Psoas muscle (tissue), 8 donors: ENCODE data around the gene MEF2A. TPM values are rescaled to one million over a fixed set of nuclear protein-coding genes. Genes with fewer than 3 reads are reported as not detected.

ENCODE experiments used
- ATAC-seq, 4 donors: fragments of 200-7000 bp; cut with Tn5 transposase; one replicate each; pipeline ENCODE4 v1.9.1; 2020; ENCODE audit warnings: moderate library complexity in 3 of 4, mild to moderate bottlenecking in 2 of 4
- DNase-seq, 2 donors: peaks; one replicate each; pipeline ENCODE4 v3.0.0-alpha.2; 2020
- H3K27ac ChIP-seq: fragments of 200-600 bp; one replicate; pipeline ENCODE4 v1.8.0; 2022
- H3K27me3 ChIP-seq, 3 donors: fragments of 200-600 bp in 1 of 3; one replicate each; pipeline versions ENCODE4 v1.6.1 to v1.8.0; 2013 to 2022; ENCODE audit warnings: low read length in 2 of 3, mild to moderate bottlenecking in 2 of 3, moderate library complexity in 1 of 3; ENCODE audit not compliant: insufficient read depth in 3 of 3
- H3K36me3 ChIP-seq, 2 donors: fragments of 200-600 bp in 1 of 2; one replicate each; pipeline versions ENCODE4 v1.6.1 to v1.8.0; 2013 to 2022; ENCODE audit warnings: low read depth in 1 of 2, mild to moderate bottlenecking in 1 of 2, moderate library complexity in 1 of 2; ENCODE audit not compliant: insufficient read depth in 1 of 2
- H3K4me1 ChIP-seq: fragments of 200-600 bp; one replicate; pipeline ENCODE4 v1.8.0; 2022
- H3K4me3 ChIP-seq: fragments of 200-600 bp; one replicate; pipeline ENCODE4 v1.8.0; 2022; ENCODE audit warnings: mild to moderate bottlenecking
- H3K9me3 ChIP-seq: fragments of 200-600 bp; one replicate; pipeline ENCODE4 v1.8.0; 2022
- WGBS, 3 donors: extraction: QIAGEN DNeasy Blood & Tissue Kit; methylation state at CpG; one replicate each; pipeline versions ENCODE4 v1.1.6 to v1.1.7; 2013; 5-methylcytosine and 5-hydroxymethylcytosine counted together
- intact Hi-C, 2 donors: fragments of 100-400 bp; cut with DNase I; formaldehyde crosslinking; loops; one replicate each; pipeline versions ENCODE4 v1.11.0 to v1.14.2; 2022
- polyA plus RNA-seq, 3 donors: library from polyadenylated mRNA; stranded (reverse); fragments of 200-250 nt; gene quantifications; one replicate each; pipeline ENCODE4 v1.2.3, GENCODE V29; 2013
- total RNA-seq, 4 donors: library from RNA; stranded (reverse); fragmentation: NEBNext Ultra II Directional in 2 of 4; extraction: Animal tissue kit (Norgen Biotek cat#: 25700) in 2 of 4; gene quantifications; one replicate each; pipeline versions ENCODE4 v1.2.1 to v1.2.4, GENCODE V29; 2021 to 2023
- TF ChIP-seq, protein P1 (sequence below): fragments of 200-600 bp; IDR thresholded peaks from one replicate; pipeline ENCODE4 v1.8.0; 2022; ENCODE audit warnings: antibody characterized with exemption
- donor health status: healthy with polysubstance abuse.
- donor health status: DM: no; HTN: no; CAD: no; lungs with moderate emphysema.
- donor health status: Bipolar disorder and iron deficiency.
- donor health status: healthy.
- donor health status: DM: yes; HTN: yes; CAD: no.
- donor health status: DM: no; HTN: no; CAD: no.
- donor health status: DM: no; HTN: no; CAD: no.
- donor health status: DM: yes; HTN: yes; CAD: no.

Gene MEF2A
- total and polyA plus RNA-seq, 7 donors, result 17.1 to 92.6 (median 63.9) TPM

DNA sequence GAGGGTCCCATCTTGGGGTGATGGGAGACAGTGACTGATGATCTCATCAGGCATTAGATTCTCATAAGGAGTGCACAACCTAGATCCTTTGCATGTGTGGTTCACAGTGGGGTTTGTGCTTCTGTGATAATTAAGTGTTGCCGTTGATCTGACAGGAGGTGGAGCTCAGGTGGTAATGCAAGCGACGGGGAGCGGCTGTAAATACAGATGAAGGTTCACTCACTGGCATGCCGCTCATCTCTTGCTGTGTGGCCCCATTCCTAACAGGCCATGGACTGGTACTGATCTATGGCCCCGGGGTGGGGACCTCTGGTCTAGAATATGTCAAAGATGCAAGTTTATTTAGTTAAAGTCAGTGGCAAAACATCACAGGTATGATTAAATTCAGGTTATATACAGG is 8.7 kb downstream of the MEF2A start:
- intact Hi-C loops, result loop anchor here in 1 of 2 donors (5.0 kb wide), 1 partner anchor 38 kb away; no protein-coding TSS in a partner anchor
- Histone ChIP-seq H3K36me3 (no peaks in the 10 kb centered on the region), H3K27ac (peak overlapping the region; percentile 1), H3K4me3 (no peak overlapping the region), H3K27me3 (no peaks in the 10 kb centered on the region), H3K4me1 (peaks cover 63% of the 10 kb centered on the region), H3K9me3 (no peaks in the 10 kb centered on the region)
- DNase-seq (no peak), ATAC-seq (peak in 1 of 4 donors; percentile 46)
- WGBS, 3 donors, result 84 to 93% (median 88%) methylated on average over 6 of the region's 6 CpGs
- TF ChIP-seq, protein P1, sequence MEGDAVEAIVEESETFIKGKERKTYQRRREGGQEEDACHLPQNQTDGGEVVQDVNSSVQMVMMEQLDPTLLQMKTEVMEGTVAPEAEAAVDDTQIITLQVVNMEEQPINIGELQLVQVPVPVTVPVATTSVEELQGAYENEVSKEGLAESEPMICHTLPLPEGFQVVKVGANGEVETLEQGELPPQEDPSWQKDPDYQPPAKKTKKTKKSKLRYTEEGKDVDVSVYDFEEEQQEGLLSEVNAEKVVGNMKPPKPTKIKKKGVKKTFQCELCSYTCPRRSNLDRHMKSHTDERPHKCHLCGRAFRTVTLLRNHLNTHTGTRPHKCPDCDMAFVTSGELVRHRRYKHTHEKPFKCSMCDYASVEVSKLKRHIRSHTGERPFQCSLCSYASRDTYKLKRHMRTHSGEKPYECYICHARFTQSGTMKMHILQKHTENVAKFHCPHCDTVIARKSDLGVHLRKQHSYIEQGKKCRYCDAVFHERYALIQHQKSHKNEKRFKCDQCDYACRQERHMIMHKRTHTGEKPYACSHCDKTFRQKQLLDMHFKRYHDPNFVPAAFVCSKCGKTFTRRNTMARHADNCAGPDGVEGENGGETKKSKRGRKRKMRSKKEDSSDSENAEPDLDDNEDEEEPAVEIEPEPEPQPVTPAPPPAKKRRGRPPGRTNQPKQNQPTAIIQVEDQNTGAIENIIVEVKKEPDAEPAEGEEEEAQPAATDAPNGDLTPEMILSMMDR, result no peak

DNA sequence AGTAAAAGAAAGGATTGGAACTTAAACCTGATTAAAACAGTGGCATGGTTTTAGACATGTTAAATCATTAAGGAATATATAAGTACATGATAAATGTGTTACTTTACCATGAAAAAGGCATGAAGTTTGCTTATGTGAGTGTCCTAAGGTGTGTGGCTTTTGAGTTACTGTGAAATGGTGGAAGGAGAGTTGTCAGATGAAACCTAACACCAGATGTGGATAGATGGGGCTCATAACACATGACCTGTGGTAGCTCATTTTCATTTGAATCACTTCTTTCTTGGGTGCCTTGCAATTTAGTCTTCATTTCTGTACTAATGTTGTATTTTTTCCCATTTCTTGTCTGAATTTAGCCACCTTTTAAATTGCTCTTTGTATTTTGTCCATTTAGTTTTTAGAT is 13.0 kb downstream of the MEF2A start:
- no peaks in the 10 kb centered on the region for H3K9me3 ChIP-seq
- peak overlapping the region; percentile 23 for H3K4me3 ChIP-seq
- ATAC-seq (peak; percentile 40 to 70 (median 56)), DNase-seq (no peak)
- H3K36me3 ChIP-seq, result no peaks in the 10 kb centered on the region
- TF ChIP-seq, protein P1, result no peak
- H3K27ac ChIP-seq, result peak overlapping the region; percentile 62
- no peaks in the 10 kb centered on the region for H3K27me3 ChIP-seq
- H3K4me1 ChIP-seq, result peaks cover 82% of the 10 kb centered on the region
- intact Hi-C loops, result no loop called here

DNA sequence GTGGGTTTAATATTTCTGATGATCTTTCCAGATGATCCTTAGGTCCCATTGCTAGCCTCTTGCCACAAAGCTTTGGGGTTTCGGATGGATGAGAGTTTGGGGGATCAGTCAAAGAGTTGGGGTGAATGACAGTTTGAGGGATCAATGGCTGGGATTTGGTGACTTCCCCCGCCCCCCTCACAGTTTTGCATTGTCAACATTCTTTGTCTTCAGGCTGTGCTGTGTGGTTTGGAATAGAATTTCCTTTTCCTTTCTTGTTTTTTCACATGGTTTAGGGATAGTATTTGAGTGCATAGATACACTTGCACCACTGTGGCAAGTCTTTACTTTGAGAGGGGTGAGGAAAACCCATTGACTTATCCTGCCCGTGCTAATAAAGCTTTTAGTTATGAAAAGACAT is 14.3 kb downstream of the MEF2A start:
- Histone ChIP-seq H3K27me3 (no peaks in the 10 kb centered on the region), H3K4me3 (no peak overlapping the region), H3K27ac (no peak overlapping the region), H3K4me1 (peaks cover 72% of the 10 kb centered on the region), H3K9me3 (peaks cover 3% of the 10 kb centered on the region), H3K36me3 (no peaks in the 10 kb centered on the region)
- 84 to 85% (median 84%) methylated on average over 3 of the region's 3 CpGs for WGBS, 3 donors
- TF ChIP-seq, protein P1, result no peak
- DNase-seq (no peak), ATAC-seq (no peak)
- intact Hi-C loops, result no loop called here

DNA sequence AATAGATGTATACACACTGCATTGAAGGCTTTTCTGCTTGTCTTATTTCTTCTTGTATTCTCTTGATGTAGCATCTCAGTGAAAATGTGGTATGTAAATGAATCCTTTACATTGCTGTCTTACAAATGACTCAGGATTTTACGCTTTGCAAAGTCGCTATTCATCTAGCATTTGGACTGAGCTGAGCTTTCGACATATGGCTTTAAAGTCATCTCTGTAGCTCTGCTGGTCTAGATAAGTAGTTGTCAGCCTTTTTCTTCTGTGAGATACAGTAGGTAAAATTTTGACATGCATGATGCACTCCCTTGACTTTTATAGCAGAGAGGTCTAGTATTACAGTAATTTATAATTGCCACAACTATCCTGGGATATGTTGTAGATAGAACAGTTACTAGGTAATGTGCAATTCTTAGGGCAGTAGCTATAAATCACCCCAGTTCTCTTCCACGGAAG is 16.8 kb downstream of the MEF2A start:
- intact Hi-C loops, result no loop called here
- 54 to 69% (median 56%) methylated on average over 4 of the region's 4 CpGs for whole genome bisulfite sequencing, 3 donors

More for the DNA sequence above, 16.8 kb downstream of the MEF2A start:
- ATAC-seq (peak in 3 of 4 donors; percentile 74 to 77 (median 75)), DNase-seq (no peak)
- Histone ChIP-seq H3K4me3 (no peak overlapping the region), H3K9me3 (peaks cover 22% of the 10 kb centered on the region), H3K27ac (peak overlapping the region; percentile 11), H3K36me3 (no peaks in the 10 kb centered on the region), H3K27me3 (no peaks in the 10 kb centered on the region), H3K4me1 (peaks cover 63% of the 10 kb centered on the region)
- TF ChIP-seq, protein P1, result no peak
